ENCODE results near the gene RAPGEF6.
A peak's percentile ranks its signal among the peaks of the same experiment; 100 is the strongest.
"Not testable (repeated sequence)": the region's sequence is repeated elsewhere in the genome, so short reads cannot be mapped to it uniquely, and the experiment has no call there.

Gene RAPGEF6

GRCh38 chr5:131634996-131635683 lies at the start of gene RAPGEF6:
Gene RAPGEF6 (minus strand): TSS chr5:131635229. CDS start chr5:131635030, 199 bp downstream.
- peak; percentile 99 for DNase-seq (ENCODE audit: low read depth, low spot score)

- DNase-seq (ENCODE audit: low read depth, low spot score), result no peak
These were observed 49.6 kb upstream of the RAPGEF6 start for GRCh38 chr5:131684595-131684994.

GRCh38 chr5:131684051-131684450 lies 49.0 kb upstream of the RAPGEF6 start:
- DNase-seq (ENCODE audit: low read depth, low spot score), result no peak

- no peak for DNase-seq (ENCODE audit: low read depth, low spot score)
These were observed 47.8 kb upstream of the RAPGEF6 start for GRCh38 chr5:131682826-131683225.

- DNase-seq (ENCODE audit: low read depth, low spot score), result no peak
These were observed 47.1 kb upstream of the RAPGEF6 start for GRCh38 chr5:131682175-131682574.

GRCh38 chr5:131679911-131680310 lies 44.9 kb upstream of the RAPGEF6 start:
- DNase-seq (ENCODE audit: low read depth, low spot score), result no peak

- DNase-seq (ENCODE audit: low read depth, low spot score), result not testable (repeated sequence)
These were observed 43.2 kb upstream of the RAPGEF6 start for GRCh38 chr5:131678273-131678672.

GRCh38 chr5:131677115-131677514 lies 42.1 kb upstream of the RAPGEF6 start:
- DNase-seq (ENCODE audit: low read depth, low spot score), result no peak

GRCh38 chr5:131672776-131673175 lies 37.7 kb upstream of the RAPGEF6 start:
- no peak for DNase-seq (ENCODE audit: low read depth, low spot score)

- DNase-seq (ENCODE audit: low read depth, low spot score), result no peak
These were observed 37.1 kb upstream of the RAPGEF6 start for GRCh38 chr5:131671994-131672655.

GRCh38 chr5:131671409-131671808 lies 36.4 kb upstream of the RAPGEF6 start:
- DNase-seq (ENCODE audit: low read depth, low spot score), result no peak

GRCh38 chr5:131664929-131665328 lies 29.9 kb upstream of the RAPGEF6 start:
- DNase-seq (ENCODE audit: low read depth, low spot score), result no peak

- no peak for DNase-seq (ENCODE audit: low read depth, low spot score)
These were observed 26.9 kb upstream of the RAPGEF6 start for GRCh38 chr5:131661933-131662332.

GRCh38 chr5:131659841-131660240 lies 24.8 kb upstream of the RAPGEF6 start:
- DNase-seq (ENCODE audit: low read depth, low spot score), result no peak

- DNase-seq (ENCODE audit: low read depth, low spot score), result no peak
These were observed 24.3 kb upstream of the RAPGEF6 start for GRCh38 chr5:131659290-131659689.

GRCh38 chr5:131654776-131655175 lies 19.7 kb upstream of the RAPGEF6 start:
- no peak for DNase-seq (ENCODE audit: low read depth, low spot score)

- no peak for DNase-seq (ENCODE audit: low read depth, low spot score)
These were observed 19.3 kb upstream of the RAPGEF6 start for GRCh38 chr5:131654309-131654708.

GRCh38 chr5:131649161-131649560 lies 14.1 kb upstream of the RAPGEF6 start:
- no peak for DNase-seq (ENCODE audit: low read depth, low spot score)

- no peak for DNase-seq (ENCODE audit: low read depth, low spot score)
These were observed 12.2 kb upstream of the RAPGEF6 start for GRCh38 chr5:131647048-131647769.

GRCh38 chr5:131644822-131645221 lies 9.8 kb upstream of the RAPGEF6 start:
- no peak for DNase-seq (ENCODE audit: low read depth, low spot score)

GRCh38 chr5:131644370-131644769 lies 9.3 kb upstream of the RAPGEF6 start:
- no peak for DNase-seq (ENCODE audit: low read depth, low spot score)

GRCh38 chr5:131641494-131641893 lies 6.5 kb upstream of the RAPGEF6 start:
- no peak for DNase-seq (ENCODE audit: low read depth, low spot score)

Data from smooth muscle cell of the brain vasculature (primary cell).